Measurements from ENCODE around the gene ATP13A5. TPM values are rescaled to one million over a fixed set of nuclear protein-coding genes. Genes with fewer than 3 reads are reported as not detected.

The ATP13A5 gene
- total RNA-seq, 1 experiment from 2014 or later, result not detected

DNA sequence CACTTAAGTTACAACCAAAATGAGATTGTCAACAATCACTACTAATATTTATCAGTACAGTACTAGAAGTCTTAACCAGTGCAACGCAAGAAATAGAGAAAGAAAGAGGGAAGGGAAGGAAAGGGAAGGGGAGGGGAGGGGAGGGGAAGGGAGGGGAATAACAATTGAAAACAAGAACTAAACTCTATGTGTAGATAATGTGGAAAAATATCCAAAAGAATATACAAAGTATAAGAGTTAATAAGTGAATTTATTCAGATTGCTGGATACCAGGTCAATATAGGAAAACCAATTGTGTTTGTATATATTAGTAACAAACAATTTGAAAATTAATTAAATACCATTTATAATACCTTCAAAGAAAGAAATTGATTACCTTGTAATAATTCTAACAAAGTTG, 10.7 kb downstream of the ATP13A5 start:
- H3K4me3 ChIP-seq (ENCODE audit: low read depth in 2 of 2, low read length in 2 of 2), result no peak overlapping the region
- POLR2A ChIA-PET, result no interaction called here
- intact Hi-C loops (cut with micrococcal nuclease; ENCODE audit: unreplicated experiment), result no loop called here
- CTCF ChIA-PET, result no interaction called here
- ATAC-seq (no peak), DNase-seq (ENCODE audit: low read depth, low spot score) (no peak)
- H3K27ac ChIP-seq (ENCODE audit: low read length), result no peak overlapping the region
- TF ChIP-seq TCF7L2 (IDR thresholded peaks at IDR 0.05; ENCODE audit: low read depth, low read length), result no peak
- H3K27me3 ChIP-seq (ENCODE audit: control insufficient read depth, insufficient read depth, low read length), result no peaks in the 10 kb centered on the region; the same call in 1 of the 2 replicates
- no peaks in the 10 kb centered on the region for H3K36me3 ChIP-seq (ENCODE audit: control insufficient read depth, insufficient read depth, low read length)
- H3K9me3 ChIP-seq (ENCODE audit: control insufficient read depth, insufficient read depth, low read depth, low read length), result no peaks in the 10 kb centered on the region
- no peaks in the 10 kb centered on the region for H3K4me1 ChIP-seq (ENCODE audit: control insufficient read depth, insufficient read depth, low read length)
- BruUV-seq (replicated peaks), result no TSS peak
- in situ Hi-C loops (cut with HindIII; ENCODE audit: low pct_unique_long_range_greater_than_20kb, low sequenced_read_pairs), result no loop called here

DNA sequence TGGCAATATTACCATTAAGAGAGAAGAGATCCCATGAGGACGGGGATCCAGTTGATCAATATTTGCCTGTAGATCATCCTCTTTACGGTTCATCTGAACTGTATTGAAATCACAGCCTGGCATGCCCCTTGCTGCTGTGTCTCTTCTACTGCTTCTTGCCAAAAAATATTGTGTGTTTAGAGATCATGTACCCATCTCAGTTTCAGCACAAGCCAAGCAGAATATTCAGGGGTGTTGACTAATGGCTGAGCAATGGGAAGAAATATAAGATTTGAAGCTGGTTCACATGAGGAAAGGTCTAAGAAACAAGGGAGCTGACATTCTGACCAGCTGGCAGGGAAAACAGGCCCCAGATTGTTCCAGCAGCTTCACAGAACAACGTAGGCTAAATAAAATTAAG, 21.3 kb downstream of the ATP13A5 start:
- H3K27ac ChIP-seq (ENCODE audit: low read length), result no peak overlapping the region
- H3K4me3 ChIP-seq (ENCODE audit: low read depth in 2 of 2, low read length in 2 of 2), result no peak overlapping the region
- H3K36me3 ChIP-seq (ENCODE audit: control insufficient read depth, insufficient read depth, low read length), result no peaks in the 10 kb centered on the region
- no peaks in the 10 kb centered on the region for H3K27me3 ChIP-seq (ENCODE audit: control insufficient read depth, insufficient read depth, low read length)
- H3K9me3 ChIP-seq (ENCODE audit: control insufficient read depth, insufficient read depth, low read depth, low read length), result no peaks in the 10 kb centered on the region
- POLR2A ChIA-PET, result no interaction called here
- TF ChIP-seq TCF7L2 (IDR thresholded peaks at IDR 0.05; ENCODE audit: low read depth, low read length) (no peak), POLR2AphosphoS5 (IDR thresholded peaks at IDR 0.05; ENCODE audit: low read depth, low read length) (no peak), REST (IDR thresholded peaks at IDR 0.05; ENCODE audit: insufficient read depth in 1 of 2, low read depth in 2 of 2, low read length in 1 of 2) (no peak), SIN3A (IDR thresholded peaks at IDR 0.05; ENCODE audit: borderline replicate concordance, insufficient read depth, low read depth, low read length) (no peak), CTCF (IDR thresholded peaks at IDR 0.05) (no peak)
- no peaks in the 10 kb centered on the region for H3K4me1 ChIP-seq (ENCODE audit: control insufficient read depth, insufficient read depth, low read length)
- in situ Hi-C loops (cut with HindIII; ENCODE audit: low pct_unique_long_range_greater_than_20kb, low sequenced_read_pairs) (no loop called here), intact Hi-C loops (cut with micrococcal nuclease; ENCODE audit: unreplicated experiment) (no loop called here)
- BruUV-seq (replicated peaks), result no TSS peak
- ATAC-seq (no peak), DNase-seq (ENCODE audit: low read depth, low spot score) (no peak)
- CTCF ChIA-PET, result no interaction called here

DNA sequence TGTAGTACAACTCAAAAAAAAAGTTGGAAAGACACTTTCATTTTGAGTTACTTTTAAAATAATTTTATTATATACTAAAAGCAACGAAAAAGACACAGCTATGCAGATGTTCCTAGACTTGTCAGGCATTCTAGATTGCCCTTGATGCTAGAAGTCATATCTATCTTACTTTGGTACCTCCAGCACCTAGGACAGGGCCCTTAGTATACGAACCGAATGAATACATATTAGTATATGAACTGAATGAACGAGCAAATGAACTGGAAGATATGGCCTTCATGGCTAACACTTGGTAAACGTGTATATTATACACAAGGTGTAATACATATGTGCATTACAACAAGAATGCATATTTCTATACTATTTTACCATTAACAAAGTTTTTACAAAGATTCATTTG, 24.1 kb downstream of the ATP13A5 start:
- no peaks in the 10 kb centered on the region for H3K27me3 ChIP-seq (ENCODE audit: control insufficient read depth, insufficient read depth, low read length)
- DNase-seq (ENCODE audit: low read depth, low spot score) (no peak), ATAC-seq (no peak)
- H3K36me3 ChIP-seq (ENCODE audit: control insufficient read depth, insufficient read depth, low read length), result no peaks in the 10 kb centered on the region
- H3K4me3 ChIP-seq (ENCODE audit: low read depth in 2 of 2, low read length in 2 of 2), result no peak overlapping the region
- no peak overlapping the region for H3K27ac ChIP-seq (ENCODE audit: low read length)
- in situ Hi-C loops (cut with HindIII; ENCODE audit: low pct_unique_long_range_greater_than_20kb, low sequenced_read_pairs) (no loop called here), intact Hi-C loops (cut with micrococcal nuclease; ENCODE audit: unreplicated experiment) (no loop called here)
- H3K4me1 ChIP-seq (ENCODE audit: control insufficient read depth, insufficient read depth, low read length), result no peaks in the 10 kb centered on the region
- TF ChIP-seq SIN3A (IDR thresholded peaks at IDR 0.05; ENCODE audit: borderline replicate concordance, insufficient read depth, low read depth, low read length) (no peak), REST (IDR thresholded peaks at IDR 0.05; ENCODE audit: insufficient read depth in 1 of 2, low read depth in 2 of 2, low read length in 1 of 2) (peak in 1 of 2 experiments; percentile 50; a peak in 1 of 4 replicates)
- CTCF ChIA-PET, result no interaction called here
- POLR2A ChIA-PET, result no interaction called here
- no TSS peak for BruUV-seq (replicated peaks)
- H3K9me3 ChIP-seq (ENCODE audit: control insufficient read depth, insufficient read depth, low read depth, low read length), result no peaks in the 10 kb centered on the region

Measured in Panc1 (cell line).